Hematopoietic multipotent progenitor cell treated with erythropoietin and hydrocortisone succinate and interleukin-3 and kit ligand, for 17 days (in vitro differentiated cells): ENCODE measurements around the gene SLC24A3.
A peak's percentile ranks its signal among the peaks of the same experiment; 100 is the strongest.

ENCODE experiments used
- DNase-seq: peaks from one replicate; pipeline ENCODE4 v3.0.0-alpha.2; 2015; ENCODE audit warnings: low spot score

Gene SLC24A3

GRCh38 chr20:19679900-19680495 is 467.6 kb downstream of the SLC24A3 start:
- DNase-seq = no peak

GRCh38 chr20:19682249-19682648 is 469.8 kb downstream of the SLC24A3 start:
- no peak for DNase-seq

- no peak for DNase-seq
These were observed 470.7 kb downstream of the SLC24A3 start for GRCh38 chr20:19683188-19683587.

GRCh38 chr20:19683822-19684221 is 471.4 kb downstream of the SLC24A3 start:
- no peak for DNase-seq

- DNase-seq = no peak
These were observed 475.8 kb downstream of the SLC24A3 start for GRCh38 chr20:19688031-19688806.

GRCh38 chr20:19690462-19690861 is 478.0 kb downstream of the SLC24A3 start:
- no peak for DNase-seq

- no peak for DNase-seq
These were observed 478.7 kb downstream of the SLC24A3 start for GRCh38 chr20:19691125-19691524.

GRCh38 chr20:19692100-19692499 is 479.7 kb downstream of the SLC24A3 start:
- DNase-seq = no peak

GRCh38 chr20:19692685-19693119 is 480.3 kb downstream of the SLC24A3 start:
- DNase-seq = peak; percentile 20

- DNase-seq = no peak
These were observed 481.1 kb downstream of the SLC24A3 start for GRCh38 chr20:19693508-19693907.

GRCh38 chr20:19695081-19695480 is 482.6 kb downstream of the SLC24A3 start:
- no peak for DNase-seq

GRCh38 chr20:19696620-19697019 is 484.2 kb downstream of the SLC24A3 start:
- DNase-seq = no peak

GRCh38 chr20:19697415-19697814 is 485.0 kb downstream of the SLC24A3 start:
- no peak for DNase-seq

GRCh38 chr20:19699180-19699971 is 486.9 kb downstream of the SLC24A3 start:
- DNase-seq = no peak

GRCh38 chr20:19701429-19701828 is 489.0 kb downstream of the SLC24A3 start:
- no peak for DNase-seq

- no peak for DNase-seq
These were observed 494.0 kb downstream of the SLC24A3 start for GRCh38 chr20:19706463-19706862.

- no peak for DNase-seq
These were observed 497.3 kb downstream of the SLC24A3 start for GRCh38 chr20:19709635-19710335.

- no peak for DNase-seq
These were observed 498.1 kb downstream of the SLC24A3 start for GRCh38 chr20:19710336-19711120.

GRCh38 chr20:19711126-19711525 is 498.7 kb downstream of the SLC24A3 start:
- DNase-seq = no peak

- DNase-seq = no peak
These were observed 500.3 kb downstream of the SLC24A3 start for GRCh38 chr20:19712721-19713260.
